ENCODE results near the gene MAPRE3.
"Not testable (repeated sequence)": the region's sequence is repeated elsewhere in the genome, so short reads cannot be mapped to it uniquely, and the experiment has no call there.

MAPRE3 gene

DNA sequence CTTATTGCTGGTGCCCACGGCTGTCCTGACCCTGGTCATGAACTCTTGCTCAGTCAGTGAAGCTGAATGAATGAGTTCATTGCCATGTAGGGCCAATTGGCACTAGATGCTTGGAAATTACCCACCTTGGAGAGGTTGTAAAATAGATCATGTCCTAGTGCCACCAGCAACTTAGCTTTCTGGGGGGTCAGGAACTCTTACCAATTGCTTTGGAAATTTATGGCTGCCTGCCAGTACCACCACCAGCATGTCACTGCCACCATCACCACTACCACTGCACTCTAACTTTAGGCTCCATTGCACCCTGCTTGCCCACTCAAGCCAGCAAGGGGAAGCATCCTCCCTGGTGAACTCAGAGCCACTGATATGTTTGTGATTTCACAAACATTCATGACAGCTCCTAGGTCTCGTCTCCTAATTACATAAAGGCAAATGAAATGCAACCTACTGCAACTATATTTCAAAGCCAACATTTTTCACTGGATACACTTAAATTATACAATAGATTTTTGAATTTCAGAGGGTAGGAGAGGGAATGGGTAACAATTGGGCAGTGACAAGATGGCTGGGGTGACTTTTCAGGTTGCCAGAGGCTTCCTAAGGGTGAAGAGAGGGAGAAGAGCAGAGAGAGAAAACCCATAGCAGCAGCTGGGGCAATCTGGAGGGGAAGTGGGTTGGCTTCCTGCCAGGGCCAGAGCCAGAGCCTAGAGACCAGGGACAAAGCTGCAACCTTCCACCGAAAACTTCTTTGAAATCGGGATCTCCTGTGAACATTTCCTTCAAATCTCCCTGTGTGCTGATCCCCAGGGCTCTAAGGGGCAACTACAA, 104.5 kb downstream of the MAPRE3 start:
- H3K4me3 ChIP-seq (ENCODE audit: low read length), result no peak overlapping the region
- peak overlapping the region; percentile 99 for H3K27ac ChIP-seq (ENCODE audit: low read depth, low read length)
- H3K9ac ChIP-seq (ENCODE audit: low read length), result no peak overlapping the region
- no peaks in the 10 kb centered on the region for H3K27me3 ChIP-seq (ENCODE audit: control insufficient read depth, insufficient read depth, low read length)
- H3K4me1 ChIP-seq (ENCODE audit: control insufficient read depth, insufficient read depth, low read length), result peaks cover 51% of the 10 kb centered on the region
- H3K36me3 ChIP-seq (ENCODE audit: control insufficient read depth, insufficient read depth, low read length), result no peaks in the 10 kb centered on the region

DNA sequence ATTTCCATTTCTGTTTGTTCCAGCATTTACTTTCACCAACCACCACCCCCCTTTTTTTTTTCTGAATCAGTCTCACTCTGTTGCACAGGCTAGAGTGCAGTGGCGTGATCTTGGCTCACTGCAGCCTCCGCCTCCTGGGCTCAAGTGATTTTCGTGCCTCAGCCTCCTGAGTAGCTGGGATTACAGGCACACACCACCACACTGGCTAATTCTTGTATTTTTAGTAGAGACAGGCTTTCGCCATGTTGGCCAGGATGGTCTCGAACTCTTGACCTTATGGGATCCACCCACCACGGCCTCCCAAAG, 105.1 kb downstream of the MAPRE3 start:
- not testable (repeated sequence) for H3K27me3 ChIP-seq (ENCODE audit: control insufficient read depth, insufficient read depth, low read length); H3K9ac ChIP-seq (ENCODE audit: low read length); H3K4me3 ChIP-seq (ENCODE audit: low read length); H3K36me3 ChIP-seq (ENCODE audit: control insufficient read depth, insufficient read depth, low read length)
- Histone ChIP-seq H3K27ac (ENCODE audit: low read depth, low read length) (peak overlapping the region; percentile 99), H3K4me1 (ENCODE audit: control insufficient read depth, insufficient read depth, low read length) (peaks cover 48% of the 10 kb centered on the region)

DNA sequence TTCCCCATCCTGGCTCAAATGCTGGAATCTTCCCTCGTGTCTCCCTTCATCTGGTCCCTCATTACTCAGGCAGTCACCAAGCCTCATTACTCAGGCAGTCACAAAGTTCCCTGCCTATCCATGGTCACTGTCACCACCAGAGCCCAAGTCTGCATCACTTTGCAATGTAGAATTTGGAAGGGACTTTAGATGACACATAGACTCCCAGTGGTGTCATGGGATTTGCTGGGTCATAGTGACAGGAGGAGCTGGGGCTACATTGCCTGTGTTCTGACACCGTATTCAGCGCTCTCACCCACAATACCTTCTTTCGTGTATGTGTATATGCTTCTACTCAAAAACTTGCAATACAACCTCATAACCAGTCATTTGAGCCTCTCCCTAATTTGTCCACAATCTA, 105.9 kb downstream of the MAPRE3 start:
- H3K4me1 ChIP-seq (ENCODE audit: control insufficient read depth, insufficient read depth, low read length), result peaks cover 47% of the 10 kb centered on the region
- no peak overlapping the region for H3K9ac ChIP-seq (ENCODE audit: low read length)

More for the DNA sequence above, 105.9 kb downstream of the MAPRE3 start:
- H3K4me3 ChIP-seq (ENCODE audit: low read length), result no peak overlapping the region
- peak overlapping the region; percentile 99 for H3K27ac ChIP-seq (ENCODE audit: low read depth, low read length)
- no peaks in the 10 kb centered on the region for H3K27me3 ChIP-seq (ENCODE audit: control insufficient read depth, insufficient read depth, low read length)
- peaks cover 2% of the 10 kb centered on the region for H3K36me3 ChIP-seq (ENCODE audit: control insufficient read depth, insufficient read depth, low read length)
